NCI-H2107 treated with DMSO at 0.1 percent for 48 hours (cell line): Measurements from ENCODE around the gene DCUN1D4.

Source experiments
- DNase-seq: peaks from one replicate; lab custom pipeline; 2025; ENCODE audit not compliant: unreplicated experiment; lab: John Stamatoyannopoulos, UW

The DCUN1D4 gene

DNA sequence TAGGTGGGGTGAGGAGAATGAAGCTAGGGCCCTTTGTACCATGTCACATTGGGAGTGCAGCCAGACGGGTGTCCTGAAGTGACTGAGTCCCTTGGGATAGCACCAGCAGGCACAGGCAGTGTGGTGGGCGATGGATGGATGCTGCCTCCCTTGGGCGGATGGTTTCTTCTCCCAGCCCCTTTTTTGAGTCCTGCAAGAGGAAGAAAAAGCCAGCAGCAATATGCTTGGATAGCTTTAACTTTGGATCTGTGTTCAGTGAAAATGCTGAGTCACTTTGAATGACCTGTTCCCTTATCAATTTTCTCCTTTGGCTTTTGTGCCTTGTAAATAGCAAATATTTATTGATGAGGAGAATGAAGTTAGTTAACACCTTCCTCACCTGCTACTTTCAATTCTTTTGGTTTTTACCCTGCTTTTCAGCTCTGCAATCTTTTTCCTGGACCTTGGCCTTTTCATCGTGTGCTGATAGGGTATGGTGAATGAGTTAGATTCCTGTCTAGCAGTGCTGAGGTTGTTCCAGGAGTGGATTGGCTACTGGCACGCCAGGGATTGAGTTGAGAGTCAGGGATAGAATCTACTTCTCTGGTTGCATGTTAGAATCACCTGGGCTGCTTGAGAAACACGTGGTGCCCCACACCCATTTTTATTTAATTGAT lies 10.2 kb downstream of the DCUN1D4 start:
- DNase-seq: no peak

- DNase-seq: no peak
Observed at GRCh38 chr4:51855270-51855669, 12.3 kb downstream of the DCUN1D4 start.

GRCh38 chr4:51855751-51856150 lies 12.8 kb downstream of the DCUN1D4 start:
- DNase-seq: no peak

GRCh38 chr4:51858605-51859202 lies 15.8 kb downstream of the DCUN1D4 start:
- DNase-seq: no peak

- no peak for DNase-seq
Observed at GRCh38 chr4:51859476-51860031, 16.6 kb downstream of the DCUN1D4 start.

- no peak for DNase-seq
Observed at GRCh38 chr4:51862199-51862598, 19.2 kb downstream of the DCUN1D4 start.

GRCh38 chr4:51862781-51863180 lies 19.8 kb downstream of the DCUN1D4 start:
- DNase-seq: no peak

GRCh38 chr4:51865717-51866116 lies 22.8 kb downstream of the DCUN1D4 start:
- DNase-seq: no peak

GRCh38 chr4:51866835-51867234 lies 23.9 kb downstream of the DCUN1D4 start:
- no peak for DNase-seq

DNA sequence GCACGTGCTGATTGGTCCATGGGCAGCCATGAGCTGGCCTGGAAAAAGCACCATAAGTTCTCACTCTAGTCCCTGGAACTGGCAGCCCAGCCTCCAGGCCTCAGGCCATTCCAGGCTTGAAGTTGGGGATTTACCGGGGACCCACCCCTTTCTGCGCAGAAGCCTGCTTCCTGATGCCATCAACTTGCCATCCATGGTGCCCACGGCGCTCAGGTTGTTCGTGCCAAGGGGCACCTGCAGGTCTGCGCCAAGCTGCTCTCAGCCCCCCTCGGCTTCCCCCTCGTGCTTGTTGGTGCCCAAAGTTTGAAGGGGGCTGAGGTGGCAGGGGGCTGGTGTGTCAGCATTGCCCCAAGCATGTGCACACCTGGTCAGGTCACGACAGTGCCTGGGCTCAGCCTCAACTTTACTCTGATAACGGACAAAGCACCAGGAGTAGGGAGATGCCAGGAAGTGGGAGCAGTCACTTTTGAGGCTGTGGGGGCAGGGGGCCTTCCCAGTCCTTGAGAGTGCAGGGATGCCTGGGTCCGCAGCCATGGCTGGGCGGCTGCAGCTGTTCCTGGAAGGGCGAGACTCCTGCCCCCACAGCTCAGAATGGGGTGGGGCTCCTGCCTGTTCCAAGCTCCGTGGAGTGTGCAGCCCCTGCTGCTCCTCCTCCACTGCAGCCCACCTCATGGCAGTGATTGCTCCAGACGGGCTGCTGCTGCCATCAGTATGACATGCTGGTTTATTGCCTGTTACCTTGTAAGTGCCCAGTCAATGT lies 24.9 kb downstream of the DCUN1D4 start:
- DNase-seq: no peak

DNA sequence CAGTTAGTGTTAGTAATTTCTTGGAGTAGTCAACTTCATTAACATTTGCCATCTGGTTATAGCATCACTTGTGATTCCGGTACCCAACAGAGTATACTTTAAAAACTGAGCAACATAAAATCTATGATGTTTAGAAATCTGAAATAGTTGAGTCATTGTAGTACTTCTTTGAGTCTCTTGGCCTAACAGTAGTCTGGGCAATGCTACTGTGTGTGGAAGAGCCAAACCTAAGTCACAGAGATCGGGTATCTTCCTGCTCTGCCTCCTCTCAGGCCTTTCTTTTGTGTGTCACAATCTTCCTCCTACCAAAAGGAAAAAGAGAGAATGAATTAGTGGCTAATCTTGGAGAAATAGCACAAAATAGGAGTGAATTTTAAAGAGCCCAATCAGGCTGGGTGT lies 25.5 kb downstream of the DCUN1D4 start:
- DNase-seq: no peak

GRCh38 chr4:51870441-51871188 lies 27.7 kb downstream of the DCUN1D4 start:
- DNase-seq: no peak

DNA sequence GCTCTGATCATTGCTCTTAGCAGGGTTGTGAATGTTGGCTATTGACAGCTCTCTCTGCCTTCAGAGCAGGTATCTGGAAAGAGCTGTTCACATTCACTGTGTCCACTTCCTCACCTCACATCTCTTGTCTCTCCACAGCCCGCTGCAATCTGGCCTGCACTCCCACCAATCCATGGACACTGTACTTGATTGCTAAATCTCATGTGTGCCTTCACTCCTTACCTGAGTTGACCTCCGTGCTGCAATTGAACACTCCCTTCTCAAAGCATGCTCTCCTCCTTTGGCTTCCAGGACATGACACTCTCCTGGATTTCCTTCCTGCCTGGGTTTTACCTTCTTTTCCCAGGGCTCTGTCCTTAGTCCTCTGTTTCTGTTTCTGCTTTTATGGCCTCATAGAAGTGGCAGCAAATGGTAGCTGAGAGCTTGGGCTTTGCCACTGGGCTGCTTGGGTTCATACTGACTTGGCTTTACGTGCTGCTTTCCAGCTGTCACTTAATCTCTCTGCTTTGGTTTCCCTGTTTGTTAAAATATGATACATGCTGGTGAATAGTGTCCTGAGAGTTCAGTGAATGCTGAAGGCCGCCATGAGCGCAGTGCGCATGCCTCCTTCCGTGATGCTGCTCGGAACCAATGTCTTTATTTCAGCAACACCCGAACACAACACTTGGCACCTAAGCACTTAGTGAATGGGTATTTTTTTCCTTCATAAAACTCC lies 29.5 kb downstream of the DCUN1D4 start:
- DNase-seq: no peak

DNA sequence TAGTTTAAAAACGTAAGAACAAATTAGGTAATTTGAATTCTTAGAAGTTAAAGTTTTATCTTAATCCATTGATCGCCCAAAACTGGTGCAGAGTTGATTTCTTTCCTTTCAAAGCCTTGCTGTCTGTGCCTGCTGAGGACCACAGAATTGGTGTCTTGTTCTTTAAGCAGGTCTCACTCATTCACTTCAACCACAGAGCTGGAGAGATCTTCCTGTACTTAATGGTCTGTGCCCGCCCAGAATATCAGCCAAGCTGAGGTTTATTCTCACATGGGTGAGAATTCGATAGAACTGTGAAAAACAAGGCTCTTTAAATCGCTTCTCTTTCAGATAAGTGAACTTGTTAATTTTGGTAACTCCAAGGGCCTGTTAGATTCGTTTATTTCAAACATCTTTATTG lies 31.6 kb downstream of the DCUN1D4 start:
- no peak for DNase-seq

GRCh38 chr4:51878431-51878830 lies 35.5 kb downstream of the DCUN1D4 start:
- no peak for DNase-seq

GRCh38 chr4:51880016-51880915 lies 37.3 kb downstream of the DCUN1D4 start:
- no peak for DNase-seq

GRCh38 chr4:51884055-51884454 lies 41.1 kb downstream of the DCUN1D4 start:
- DNase-seq: no peak

- no peak for DNase-seq
Observed at GRCh38 chr4:51884606-51885005, 41.7 kb downstream of the DCUN1D4 start.

GRCh38 chr4:51885363-51885762 lies 42.4 kb downstream of the DCUN1D4 start:
- no peak for DNase-seq

- DNase-seq: no peak
Observed at GRCh38 chr4:51890760-51891159, 47.8 kb downstream of the DCUN1D4 start.
